Measurements from ENCODE around the gene MRPS22.
"Not testable (repeated sequence)": the region's sequence is repeated elsewhere in the genome, so short reads cannot be mapped to it uniquely, and the experiment has no call there.

The MRPS22 gene

GRCh38 chr3:139311557-139311956 is 32.3 kb upstream of the MRPS22 start:
- FAIRE-seq: no peak
- DNase-seq (ENCODE audit: low spot score): no peak

DNA sequence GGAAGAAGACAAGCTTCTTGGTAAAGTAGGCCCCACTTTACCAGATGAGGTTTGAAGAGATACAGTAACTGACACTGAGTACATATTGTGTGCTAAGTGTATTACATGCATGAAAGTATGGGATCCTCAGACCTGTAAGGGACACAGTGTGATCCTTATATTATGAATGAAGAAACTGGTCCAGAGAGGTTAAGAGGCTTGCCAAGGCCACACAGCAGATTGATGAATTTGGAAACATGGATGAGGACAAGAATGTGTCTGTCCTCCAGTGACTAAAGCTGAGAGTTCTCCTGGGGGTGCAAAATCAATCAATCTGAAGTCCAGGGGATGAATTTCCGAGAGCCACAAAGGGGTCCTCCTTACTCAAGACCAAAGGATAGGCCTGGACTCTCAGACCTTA is 31.4 kb upstream of the MRPS22 start:
- DNase-seq (ENCODE audit: low spot score): no peak
- FAIRE-seq: no peak

DNA sequence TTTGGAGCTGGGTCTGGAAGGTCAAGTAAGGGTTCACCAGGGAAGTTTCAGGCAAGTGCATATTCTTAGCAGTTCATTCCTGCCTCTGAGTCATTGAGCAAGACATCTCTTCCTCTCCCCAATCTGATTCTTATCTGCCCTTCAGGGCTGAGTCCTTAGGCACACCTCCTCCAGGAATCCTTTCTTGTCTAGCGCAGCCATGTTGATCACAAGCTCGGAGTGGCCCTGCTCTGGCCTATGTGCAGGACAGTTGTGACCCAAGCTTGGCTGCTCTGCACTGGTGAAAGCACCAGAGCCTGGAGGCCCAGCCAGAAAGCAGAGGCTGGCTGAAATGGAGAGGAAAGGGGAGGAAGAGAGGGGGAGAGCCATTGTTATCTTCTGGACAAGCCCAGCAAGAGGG is 30.9 kb upstream of the MRPS22 start:
- DNase-seq (ENCODE audit: low spot score): peak; percentile 74
- FAIRE-seq: peak; percentile 21

GRCh38 chr3:139313921-139314320 is 29.9 kb upstream of the MRPS22 start:
- no peak for DNase-seq (ENCODE audit: low spot score)
- no peak for FAIRE-seq

DNA sequence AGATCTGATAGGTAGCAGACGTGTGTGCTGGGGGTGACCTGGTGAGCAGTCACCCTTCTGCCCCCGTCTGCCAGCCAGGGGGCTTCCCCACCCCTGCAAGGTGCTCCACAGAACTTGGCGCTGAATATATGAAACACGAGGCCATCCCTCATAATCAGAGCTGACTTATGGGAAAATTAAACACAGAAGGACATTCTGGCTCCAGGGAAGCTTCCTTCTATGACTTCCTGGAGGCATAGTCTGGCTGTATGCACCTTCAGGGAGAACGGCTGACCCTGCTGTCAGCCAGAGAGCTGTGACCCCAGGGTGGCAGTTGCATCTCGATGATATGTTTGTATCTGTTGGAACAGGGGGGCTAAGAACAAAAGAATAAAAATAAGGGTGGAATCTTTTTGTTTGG is 26.6 kb upstream of the MRPS22 start:
- FAIRE-seq: no peak
- DNase-seq (ENCODE audit: low spot score): no peak

DNA sequence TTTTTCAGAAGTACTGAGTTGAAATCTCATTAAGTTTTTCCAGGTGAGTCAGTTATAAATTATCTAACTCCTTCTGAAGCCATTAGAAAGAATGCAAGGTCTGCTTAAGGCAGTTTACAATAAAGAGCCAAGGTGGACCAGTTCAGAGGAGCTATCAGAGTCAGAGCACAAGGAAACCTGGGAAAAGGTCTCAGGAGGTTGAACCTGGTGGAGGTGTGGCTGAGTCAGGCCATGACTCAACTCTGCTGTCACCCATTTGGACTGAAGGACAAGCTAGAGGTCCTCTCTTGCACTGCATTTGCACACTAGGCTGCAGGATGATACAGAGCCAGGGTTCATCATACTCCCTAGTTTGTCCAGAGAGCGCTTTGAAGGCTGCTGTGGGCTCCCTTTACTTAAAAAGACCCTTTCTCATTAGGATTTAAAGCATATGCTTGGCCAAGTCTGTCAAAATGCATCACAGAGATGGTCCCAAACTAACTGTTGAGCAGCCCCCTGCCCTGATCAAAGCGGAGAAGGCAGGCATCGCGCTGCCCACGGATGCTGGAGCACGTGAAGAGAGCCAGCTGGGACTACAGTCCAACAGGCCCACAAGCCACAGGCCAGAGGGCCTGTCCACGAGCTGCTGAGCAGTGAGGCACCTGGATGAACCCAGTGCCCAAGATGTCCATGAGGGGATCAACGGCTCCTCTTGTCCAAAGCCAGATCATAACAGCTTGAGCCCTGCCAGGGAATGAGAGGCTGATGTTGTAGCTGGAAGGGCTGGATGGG is 26.0 kb upstream of the MRPS22 start:
- DNase-seq (ENCODE audit: low spot score) (peak; percentile 69), FAIRE-seq (peak; percentile 45)

GRCh38 chr3:139318431-139318816 is 25.4 kb upstream of the MRPS22 start:
- FAIRE-seq (no peak), DNase-seq (ENCODE audit: low spot score) (no peak)

- no peak for DNase-seq (ENCODE audit: low spot score)
- FAIRE-seq: no peak
Observed at GRCh38 chr3:139318826-139319225, 25.0 kb upstream of the MRPS22 start.

GRCh38 chr3:139319428-139320402 is 24.1 kb upstream of the MRPS22 start:
- FAIRE-seq (no peak), DNase-seq (ENCODE audit: low spot score) (no peak)

DNA sequence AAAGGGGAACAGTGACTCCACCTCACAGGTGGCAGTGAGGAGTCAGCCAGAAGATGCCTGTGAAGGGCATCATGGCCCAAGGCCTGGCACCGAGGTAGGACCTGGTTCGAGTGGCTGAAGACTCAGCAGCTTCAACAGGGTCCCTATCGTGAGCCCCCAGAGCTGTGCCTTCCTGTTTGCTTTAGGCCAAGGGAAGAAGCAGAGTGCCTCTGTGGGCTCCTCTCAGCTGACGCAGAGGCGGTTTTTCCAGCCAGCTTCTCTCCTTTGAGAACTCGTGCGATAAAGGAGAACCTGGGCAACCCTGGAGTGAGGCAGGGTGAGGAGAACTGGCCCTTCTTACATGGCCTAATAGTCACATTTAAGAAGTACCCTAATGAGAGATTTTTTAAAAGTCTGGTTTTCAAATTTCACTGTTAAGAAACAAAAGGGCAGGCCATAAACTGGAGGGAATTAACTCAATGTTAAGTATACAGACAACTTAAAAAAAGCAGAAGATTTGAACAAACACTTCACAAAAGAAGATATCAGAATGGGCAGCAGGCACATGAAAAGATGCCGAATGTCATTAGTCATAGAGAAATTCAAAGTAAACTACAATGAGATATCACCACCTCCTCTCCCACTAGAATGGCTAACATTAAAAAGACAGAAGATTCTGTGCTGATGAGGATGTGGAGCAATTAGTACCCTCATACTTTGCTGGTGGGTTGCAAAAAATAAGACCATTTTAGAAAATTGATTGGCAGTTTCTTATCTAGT is 23.1 kb upstream of the MRPS22 start:
- DNase-seq (ENCODE audit: low spot score) (no peak), FAIRE-seq (no peak)

DNA sequence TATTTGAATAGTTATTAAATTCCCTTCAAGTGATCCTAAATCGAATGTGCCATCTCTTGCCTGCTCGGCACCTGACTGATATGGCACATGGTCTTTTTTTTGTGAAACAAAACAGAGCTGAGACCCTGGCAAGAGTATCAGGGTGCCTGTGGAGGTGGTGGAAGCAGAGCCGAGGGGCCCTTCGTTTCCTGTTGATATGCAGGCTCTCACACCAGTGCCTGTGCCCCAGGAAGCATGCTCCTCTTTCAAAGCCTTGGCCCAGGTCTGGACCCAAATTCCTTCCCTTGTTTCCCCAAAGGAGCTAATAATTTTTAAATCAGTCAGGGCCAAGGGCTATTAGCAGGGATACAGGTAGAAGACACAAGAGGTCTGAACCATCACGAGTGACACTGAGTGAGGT is 21.5 kb upstream of the MRPS22 start:
- no peak for FAIRE-seq

DNA sequence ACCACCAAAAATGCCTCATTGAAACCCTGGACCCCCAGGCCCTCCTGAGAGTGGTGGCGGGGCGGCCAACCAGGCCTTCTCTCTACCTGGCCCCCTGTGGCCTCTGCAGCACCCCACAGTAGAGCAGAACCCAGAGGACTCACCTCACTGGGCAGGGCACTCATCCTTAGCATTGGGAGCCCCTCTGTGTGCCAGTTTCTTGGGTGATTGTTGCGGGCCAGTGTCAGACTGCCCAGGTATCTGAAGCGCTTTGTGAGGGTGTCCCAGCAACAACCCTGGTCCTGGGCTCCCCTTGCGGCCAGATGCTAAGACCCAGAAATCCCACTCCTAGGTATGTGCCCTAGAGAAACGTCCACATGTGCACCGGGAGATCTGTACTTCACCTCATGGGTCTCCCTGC is 20.7 kb upstream of the MRPS22 start:
- no peak for DNase-seq (ENCODE audit: low spot score)
- FAIRE-seq: no peak

More for the DNA sequence above, 21.5 kb upstream of the MRPS22 start:
- DNase-seq (ENCODE audit: low spot score): no peak

DNA sequence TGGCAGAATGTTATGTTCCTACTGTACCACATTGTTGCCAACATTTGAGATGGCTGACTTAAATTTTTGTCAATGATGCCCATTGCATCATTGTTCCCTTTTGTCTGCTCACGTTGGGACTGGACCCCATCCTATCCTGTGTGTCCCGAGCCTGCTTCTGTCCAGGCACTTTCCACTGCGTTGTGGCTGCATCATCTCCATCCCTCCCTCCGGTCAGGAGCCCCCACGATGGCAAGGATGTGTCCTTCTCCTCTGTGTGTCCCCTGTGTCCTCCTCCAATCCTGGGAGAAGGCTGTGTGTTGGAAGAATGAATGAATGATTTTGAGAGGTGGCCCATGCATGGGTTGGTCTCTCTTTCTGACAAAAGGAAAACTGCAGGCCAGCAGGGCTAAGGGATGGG is 19.4 kb upstream of the MRPS22 start:
- DNase-seq (ENCODE audit: low spot score) (no peak), FAIRE-seq (no peak)

DNA sequence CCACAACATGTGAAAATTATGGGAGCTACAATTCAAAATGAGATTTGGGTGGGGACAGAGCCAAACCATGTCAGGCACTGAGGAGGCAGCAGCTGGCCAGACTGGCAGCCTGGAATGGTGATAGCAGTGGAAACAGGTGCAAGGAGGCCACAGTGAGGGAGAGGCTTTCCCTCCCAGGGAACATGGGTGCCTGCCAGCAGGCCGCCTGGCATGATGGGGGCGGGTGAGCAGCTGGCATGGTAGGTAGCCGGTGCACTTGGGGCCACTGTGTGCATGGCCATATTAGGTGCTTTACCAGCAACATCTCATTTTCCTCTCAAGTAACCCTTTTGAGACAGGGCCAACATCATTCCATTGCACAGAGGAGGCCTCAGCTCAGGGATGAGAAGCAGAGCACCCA is 18.3 kb upstream of the MRPS22 start:
- FAIRE-seq (no peak), DNase-seq (ENCODE audit: low spot score) (no peak)

GRCh38 chr3:139326131-139326530 is 17.7 kb upstream of the MRPS22 start:
- DNase-seq (ENCODE audit: low spot score) (no peak), FAIRE-seq (no peak)

DNA sequence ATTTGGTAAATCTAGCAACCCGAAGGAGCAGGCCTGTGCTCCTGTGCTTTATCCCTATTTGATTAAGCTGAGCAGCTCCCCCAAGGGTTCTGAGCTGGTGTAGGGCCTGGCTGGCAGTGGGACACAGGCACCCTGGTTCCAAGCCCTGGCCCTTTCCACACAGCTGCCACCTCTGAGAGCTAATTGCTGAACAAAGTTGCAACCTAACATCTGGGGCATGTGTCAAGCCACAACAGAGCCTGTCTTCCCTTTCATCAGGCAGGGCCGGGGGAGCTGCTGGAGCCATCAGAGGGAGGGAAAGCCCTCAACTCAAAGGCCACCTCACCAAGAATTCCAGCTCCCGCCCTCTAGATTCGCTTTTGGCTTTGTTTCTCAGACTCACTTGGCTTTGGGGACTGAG is 17.1 kb upstream of the MRPS22 start:
- FAIRE-seq (no peak), DNase-seq (ENCODE audit: low spot score) (no peak)

DNA sequence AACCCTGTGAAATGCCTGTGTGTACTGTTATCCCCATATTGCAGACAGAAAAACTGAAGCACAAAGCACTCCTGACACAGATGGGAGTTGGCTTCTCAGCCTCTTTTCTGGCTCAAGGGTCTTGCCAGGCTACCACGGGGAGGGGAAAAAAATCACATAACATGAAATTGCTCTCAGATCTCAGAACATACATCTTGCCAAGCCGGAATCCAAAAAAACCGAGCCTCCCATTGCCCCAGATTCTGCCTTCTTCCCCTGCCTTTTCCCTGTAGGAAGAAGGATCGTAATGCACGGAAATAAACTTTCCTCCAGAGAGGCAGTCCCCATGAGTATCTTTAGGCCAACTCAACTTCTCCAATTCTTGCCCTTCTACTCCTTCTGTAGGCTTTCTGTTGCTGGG is 16.6 kb upstream of the MRPS22 start:
- DNase-seq (ENCODE audit: low spot score) (no peak), FAIRE-seq (no peak)

DNA sequence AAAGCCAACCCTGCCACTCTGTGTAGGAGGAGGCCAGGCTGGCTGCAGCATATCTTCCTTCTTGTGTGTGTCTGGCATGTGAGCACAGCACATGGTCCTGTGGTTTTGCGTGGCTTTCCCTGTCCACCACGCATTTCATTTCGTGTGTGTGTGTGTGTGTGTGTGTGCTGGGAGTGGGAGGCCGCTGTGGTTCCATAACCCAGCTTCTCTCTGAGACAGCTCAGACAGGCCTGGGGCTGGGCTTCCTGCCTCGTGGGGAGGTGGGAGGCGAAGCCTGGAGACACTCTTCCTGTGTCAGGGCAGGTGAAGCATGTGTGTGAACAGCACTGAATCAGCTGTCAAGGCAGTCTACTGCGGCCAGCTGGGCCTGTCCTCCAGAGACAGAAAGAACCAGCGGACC is 16.0 kb upstream of the MRPS22 start:
- no peak for DNase-seq (ENCODE audit: low spot score)
- no peak for FAIRE-seq

GRCh38 chr3:139328356-139328755 is 15.5 kb upstream of the MRPS22 start:
- DNase-seq (ENCODE audit: low spot score) (no peak), FAIRE-seq (no peak)

DNA sequence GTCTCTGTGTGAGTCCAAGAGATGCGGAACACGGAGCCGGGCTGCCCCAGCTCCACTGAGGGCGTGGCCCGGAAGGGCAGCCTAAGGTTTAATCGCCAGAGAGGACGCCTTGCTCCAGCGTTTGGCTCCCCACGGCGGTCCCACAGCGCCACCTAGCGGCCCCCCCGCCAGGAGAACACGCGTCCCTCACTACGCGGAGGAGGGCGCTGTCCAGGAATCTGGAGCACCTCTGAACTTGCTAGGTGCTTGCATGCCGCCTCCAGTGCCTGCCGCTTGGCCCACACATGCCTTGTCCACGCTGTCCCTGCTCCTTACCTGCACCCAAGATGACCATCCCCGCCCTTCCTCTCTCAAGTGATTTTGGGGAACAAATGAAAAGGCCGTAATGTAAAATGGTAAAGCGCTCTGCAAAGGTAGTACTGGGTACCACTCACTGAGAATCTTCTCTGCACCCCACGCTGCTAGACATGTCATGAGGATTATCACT is 14.4 kb upstream of the MRPS22 start:
- DNase-seq (ENCODE audit: low spot score) (peak; percentile 70), FAIRE-seq (no peak)

GRCh38 chr3:139332092-139332491 is 11.7 kb upstream of the MRPS22 start:
- no peak for DNase-seq (ENCODE audit: low spot score)

GRCh38 chr3:139334675-139335074 is 9.1 kb upstream of the MRPS22 start:
- FAIRE-seq; DNase-seq (ENCODE audit: low spot score): not testable (repeated sequence)

More at GRCh38 chr3:139332092-139332491, 11.7 kb upstream of the MRPS22 start:
- no peak for FAIRE-seq
